HepG2 (cell line): Measurements from ENCODE around the gene SOAT1. TPM values are rescaled to one million over a fixed set of nuclear protein-coding genes. Genes with fewer than 3 reads are reported as not detected.

Experiments used
- FOXJ3 ChIP-seq: sonication (generic); formaldehyde crosslinking; IDR thresholded peaks from 2 replicates; pipeline ENCODE4 v1.4.0; 2020; ENCODE audit warnings: missing genetic modification reagents, mild to moderate bottlenecking, borderline replicate concordance
- FOXP1 ChIP-seq, 2 experiments: fragments of 450-650 bp in 1 of 2; IDR thresholded peaks; 2 replicates each; pipeline ENCODE4 v1.6.1; 2017 to 2018; ENCODE audit warnings: antibody characterized with exemption in 1 of 2
- HDAC1 ChIP-seq: sonication (generic); formaldehyde crosslinking; IDR thresholded peaks from 2 replicates; pipeline ENCODE4 v1.5.1; 2020; ENCODE audit warnings: mild to moderate bottlenecking, missing genetic modification reagents
- HNF4A ChIP-seq: sonication (generic); formaldehyde crosslinking; IDR thresholded peaks from 2 replicates; pipeline ENCODE4 v1.4.0; 2020; ENCODE audit warnings: missing genetic modification reagents
- SIX1 ChIP-seq: sonication (generic); formaldehyde crosslinking; IDR thresholded peaks from 2 replicates; pipeline ENCODE4 v1.4.0; 2020; ENCODE audit warnings: missing genetic modification reagents, borderline replicate concordance
- TBX3 ChIP-seq: fragments of 450-650 bp; IDR thresholded peaks from 2 replicates; pipeline ENCODE4 v1.6.1; 2017; ENCODE audit warnings: antibody characterized with exemption, mild to moderate bottlenecking, inconsistent platforms, borderline replicate concordance
- ZNF619 ChIP-seq: sonication (generic); formaldehyde crosslinking; IDR thresholded peaks from 2 replicates; pipeline ENCODE4 v1.4.0; 2020; ENCODE audit warnings: mild to moderate bottlenecking, missing genetic modification reagents
- polyA plus RNA-seq, 8 experiments: library from polyadenylated mRNA; depleted of rRNA in 3 of 8; stranded (reverse) in 7 of 8; unstranded in 1 of 8; fragments of >200 nt; fragmentation: Illumina TruSeq in 4 of 8; extraction: Trizol in 4 of 8; gene quantifications; 2 replicates each; pipeline versions ENCODE4 v1.2.1 to v1.2.3, GENCODE V29; 2011 to 2016; ENCODE audit warnings: low read depth in 4 of 8, missing spikeins in 1 of 8, mixed read lengths in 1 of 8; ENCODE audit not compliant: insufficient read depth in 1 of 8
- total RNA-seq, 5 experiments: library from RNA; depleted of rRNA; stranded (reverse); fragments of >200 nt; fragmentation: Illumina TruSeq; extraction: Trizol; gene quantifications; 2 replicates each; pipeline ENCODE4 v1.2.3, GENCODE V29; 2016; ENCODE audit warnings: low read depth in 1 of 5
- TF ChIP-seq, protein P1 (sequence below): sonication (generic); formaldehyde crosslinking; conservative IDR thresholded peaks from 2 replicates; pipeline ENCODE4 v1.5.0; 2020; ENCODE audit warnings: missing genetic modification reagents
- TF ChIP-seq, protein P2 (sequence below): IDR thresholded peaks from 2 replicates; pipeline ENCODE4 v1.4.0; 2020; ENCODE audit warnings: mild to moderate bottlenecking, missing genetic modification reagents

SOAT1 gene
- total and polyA plus RNA-seq, 2 of the 13 experiments (the other 11 are each of a cell fraction or from before 2014, with no cell fraction given) = 22.3 to 52.0 TPM

DNA sequence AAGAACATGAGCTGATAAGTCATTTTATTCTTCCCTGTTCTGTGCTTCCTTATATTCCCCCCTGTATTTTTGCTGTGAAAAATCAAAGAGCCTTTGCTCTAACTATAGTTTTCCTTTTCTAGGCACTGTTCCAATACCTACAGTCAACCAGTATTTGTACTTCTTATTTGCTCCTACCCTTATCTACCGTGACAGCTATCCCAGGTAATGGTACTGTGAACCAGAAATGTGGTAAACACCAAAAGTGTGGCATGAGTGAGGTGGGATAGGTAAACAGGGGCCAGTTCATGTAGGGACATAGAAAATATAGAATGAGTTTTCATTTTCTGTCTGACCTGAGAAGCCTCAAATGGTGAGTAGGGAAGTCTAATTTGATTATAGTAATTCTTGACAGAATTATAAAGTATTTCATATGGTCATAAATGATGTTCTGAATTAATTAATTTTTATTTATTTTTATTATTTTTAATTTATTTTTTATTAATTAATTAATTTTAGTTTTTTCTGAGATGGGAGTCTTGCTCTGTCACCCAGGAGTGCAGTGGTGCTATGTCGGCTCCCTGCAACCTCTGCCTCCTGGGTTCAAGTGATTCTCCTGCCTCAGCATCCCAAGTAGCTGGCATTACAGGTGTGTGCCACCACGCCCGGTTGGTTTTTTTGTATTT, 49.3 kb downstream of the SOAT1 start (continued):
- no peak for TF ChIP-seq SIX1 (CRISPR knock-in tag)
- 0 out of 2 replicates have a peak, but pooled peaks have one; percentile 32 for TF ChIP-seq HDAC1 (CRISPR knock-in tag)
- peak; percentile 58; the same call in 1 of the 2 replicates for TF ChIP-seq TBX3
- TF ChIP-seq, protein P1, sequence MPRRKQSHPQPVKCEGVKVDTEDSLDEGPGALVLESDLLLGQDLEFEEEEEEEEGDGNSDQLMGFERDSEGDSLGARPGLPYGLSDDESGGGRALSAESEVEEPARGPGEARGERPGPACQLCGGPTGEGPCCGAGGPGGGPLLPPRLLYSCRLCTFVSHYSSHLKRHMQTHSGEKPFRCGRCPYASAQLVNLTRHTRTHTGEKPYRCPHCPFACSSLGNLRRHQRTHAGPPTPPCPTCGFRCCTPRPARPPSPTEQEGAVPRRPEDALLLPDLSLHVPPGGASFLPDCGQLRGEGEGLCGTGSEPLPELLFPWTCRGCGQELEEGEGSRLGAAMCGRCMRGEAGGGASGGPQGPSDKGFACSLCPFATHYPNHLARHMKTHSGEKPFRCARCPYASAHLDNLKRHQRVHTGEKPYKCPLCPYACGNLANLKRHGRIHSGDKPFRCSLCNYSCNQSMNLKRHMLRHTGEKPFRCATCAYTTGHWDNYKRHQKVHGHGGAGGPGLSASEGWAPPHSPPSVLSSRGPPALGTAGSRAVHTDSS = no peak
- TF ChIP-seq ZNF619 (CRISPR knock-in tag) = no peak
- TF ChIP-seq FOXJ3 (CRISPR knock-in tag) = peak; percentile 65; the same call in 1 of the 2 replicates
- TF ChIP-seq FOXP1 (IDR thresholded peaks at IDR 0.05) = 0 out of 2 replicates have a peak, but pooled peaks have one; percentile 22
- TF ChIP-seq FOXP1 (CRISPR knock-in tag; IDR thresholded peaks at IDR 0.05) = peak; percentile 65
- TF ChIP-seq, protein P2, sequence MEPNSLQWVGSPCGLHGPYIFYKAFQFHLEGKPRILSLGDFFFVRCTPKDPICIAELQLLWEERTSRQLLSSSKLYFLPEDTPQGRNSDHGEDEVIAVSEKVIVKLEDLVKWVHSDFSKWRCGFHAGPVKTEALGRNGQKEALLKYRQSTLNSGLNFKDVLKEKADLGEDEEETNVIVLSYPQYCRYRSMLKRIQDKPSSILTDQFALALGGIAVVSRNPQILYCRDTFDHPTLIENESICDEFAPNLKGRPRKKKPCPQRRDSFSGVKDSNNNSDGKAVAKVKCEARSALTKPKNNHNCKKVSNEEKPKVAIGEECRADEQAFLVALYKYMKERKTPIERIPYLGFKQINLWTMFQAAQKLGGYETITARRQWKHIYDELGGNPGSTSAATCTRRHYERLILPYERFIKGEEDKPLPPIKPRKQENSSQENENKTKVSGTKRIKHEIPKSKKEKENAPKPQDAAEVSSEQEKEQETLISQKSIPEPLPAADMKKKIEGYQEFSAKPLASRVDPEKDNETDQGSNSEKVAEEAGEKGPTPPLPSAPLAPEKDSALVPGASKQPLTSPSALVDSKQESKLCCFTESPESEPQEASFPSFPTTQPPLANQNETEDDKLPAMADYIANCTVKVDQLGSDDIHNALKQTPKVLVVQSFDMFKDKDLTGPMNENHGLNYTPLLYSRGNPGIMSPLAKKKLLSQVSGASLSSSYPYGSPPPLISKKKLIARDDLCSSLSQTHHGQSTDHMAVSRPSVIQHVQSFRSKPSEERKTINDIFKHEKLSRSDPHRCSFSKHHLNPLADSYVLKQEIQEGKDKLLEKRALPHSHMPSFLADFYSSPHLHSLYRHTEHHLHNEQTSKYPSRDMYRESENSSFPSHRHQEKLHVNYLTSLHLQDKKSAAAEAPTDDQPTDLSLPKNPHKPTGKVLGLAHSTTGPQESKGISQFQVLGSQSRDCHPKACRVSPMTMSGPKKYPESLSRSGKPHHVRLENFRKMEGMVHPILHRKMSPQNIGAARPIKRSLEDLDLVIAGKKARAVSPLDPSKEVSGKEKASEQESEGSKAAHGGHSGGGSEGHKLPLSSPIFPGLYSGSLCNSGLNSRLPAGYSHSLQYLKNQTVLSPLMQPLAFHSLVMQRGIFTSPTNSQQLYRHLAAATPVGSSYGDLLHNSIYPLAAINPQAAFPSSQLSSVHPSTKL (CRISPR knock-in tag) = peak; percentile 40; the same call in 1 of the 2 replicates
- peak; percentile 36; the same call in 1 of the 2 replicates for TF ChIP-seq HNF4A (CRISPR knock-in tag)
